GM18520 (cell line): ENCODE measurements around the gene LHX5.

Experiments
- ATAC-seq: cut with Tn5 transposase; IDR thresholded peaks from one replicate; pipeline ENCODE4 v1.9.1; 2021; ENCODE audit not compliant: unreplicated experiment

The LHX5 gene

GRCh38 chr12:113466454-113467141, 5.1 kb downstream of the LHX5 start:
- ATAC-seq, result no peak

- ATAC-seq, result no peak
Measured at GRCh38 chr12:113465808-113466453, 5.7 kb downstream of the LHX5 start.

GRCh38 chr12:113464852-113465719, 6.6 kb downstream of the LHX5 start:
- no peak for ATAC-seq

GRCh38 chr12:113464452-113464775, 7.3 kb downstream of the LHX5 start:
- ATAC-seq, result no peak

GRCh38 chr12:113463746-113464451, 7.8 kb downstream of the LHX5 start:
- ATAC-seq, result no peak

- ATAC-seq, result no peak
Measured at GRCh38 chr12:113462998-113463745, 8.5 kb downstream of the LHX5 start.

GRCh38 chr12:113462117-113462774, 9.4 kb downstream of the LHX5 start:
- ATAC-seq, result no peak

GRCh38 chr12:113461666-113462065, 10.0 kb downstream of the LHX5 start:
- ATAC-seq, result no peak

GRCh38 chr12:113459981-113460380, 11.7 kb downstream of the LHX5 start:
- no peak for ATAC-seq

- no peak for ATAC-seq
Measured at GRCh38 chr12:113457710-113458109, 14.0 kb downstream of the LHX5 start.

GRCh38 chr12:113457185-113457584, 14.5 kb downstream of the LHX5 start:
- no peak for ATAC-seq

GRCh38 chr12:113456761-113457160, 14.9 kb downstream of the LHX5 start:
- no peak for ATAC-seq

- ATAC-seq, result no peak
Measured at GRCh38 chr12:113456199-113456598, 15.5 kb downstream of the LHX5 start.

- ATAC-seq, result no peak
Measured at GRCh38 chr12:113453330-113453729, 18.3 kb downstream of the LHX5 start.

GRCh38 chr12:113452458-113452857, 19.2 kb downstream of the LHX5 start:
- no peak for ATAC-seq

GRCh38 chr12:113449839-113450238, 21.8 kb downstream of the LHX5 start:
- no peak for ATAC-seq

GRCh38 chr12:113449299-113449698, 22.4 kb downstream of the LHX5 start:
- no peak for ATAC-seq

- no peak for ATAC-seq
Measured at GRCh38 chr12:113448873-113449272, 22.8 kb downstream of the LHX5 start.

- no peak for ATAC-seq
Measured at GRCh38 chr12:113445544-113446171, 26.0 kb downstream of the LHX5 start.
